Tibial nerve (tissue), 4 donors: ENCODE results near the gene RAD9A. TPM values are rescaled to one million over a fixed set of nuclear protein-coding genes. Genes with fewer than 3 reads are reported as not detected.
A peak's percentile ranks its signal among the peaks of the same experiment; 100 is the strongest.

ENCODE experiments used
- DNase-seq, 2 donors: peaks; one replicate each; pipeline ENCODE4 v3.0.0-alpha.2; 2019; ENCODE audit warnings: low spot score in 2 of 2
- H3K27ac ChIP-seq, 4 donors: fragments of 200-600 bp; sonication (generic) in 3 of 4; one replicate each; pipeline ENCODE4 v1.5.1; 2017 to 2019; ENCODE audit warnings: mild to moderate bottlenecking in 1 of 4
- H3K27me3 ChIP-seq, 2 donors: fragments of 200-600 bp; sonication (generic) in 1 of 2; one replicate each; pipeline versions ENCODE4 v1.5.1 to v1.6.0; 2017 to 2019
- H3K36me3 ChIP-seq, 3 donors: fragments of 200-600 bp; sonication (generic); one replicate each; pipeline ENCODE4 v1.5.1; 2018 to 2019
- H3K4me1 ChIP-seq, 4 donors: fragments of 200-600 bp; sonication (generic) in 3 of 4; one replicate each; pipeline ENCODE4 v1.5.1; 2017 to 2019
- H3K4me3 ChIP-seq, 4 donors: fragments of 200-600 bp; sonication (generic) in 3 of 4; one replicate each; pipeline ENCODE4 v1.5.1; 2017 to 2019; ENCODE audit warnings: mild to moderate bottlenecking in 1 of 4, moderate library complexity in 1 of 4
- H3K9me3 ChIP-seq, 4 donors: fragments of 200-600 bp; sonication (generic) in 3 of 4; one replicate each; pipeline ENCODE4 v1.5.1; 2017 to 2019
- CTCF ChIP-seq, 5 experiments: fragments of 200-600 bp in 3 of 5; fragments of 450-650 bp in 2 of 5; sonication (generic) in 3 of 5; IDR thresholded peaks; one replicate each; pipeline ENCODE4 v1.5.1; 2016 to 2019; ENCODE audit warnings: antibody characterized with exemption in 5 of 5, mild to moderate bottlenecking in 3 of 5, moderate library complexity in 2 of 5
- EP300 ChIP-seq, 2 donors: sonication (generic); formaldehyde crosslinking; IDR thresholded peaks; one replicate each; pipeline ENCODE4 v1.6.1; 2017; ENCODE audit warnings: antibody characterized with exemption in 2 of 2, mild to moderate bottlenecking in 1 of 2
- POLR2A ChIP-seq, 2 donors: fragments of 450-650 bp; IDR thresholded peaks; one replicate each; pipeline ENCODE4 v1.6.1; 2017; ENCODE audit warnings: antibody characterized with exemption in 2 of 2, mild to moderate bottlenecking in 2 of 2, moderate library complexity in 2 of 2
- WGBS, 2 donors: methylation state at CpG; one replicate each; pipeline ENCODE4 v1.1.5; 2018; 5-methylcytosine and 5-hydroxymethylcytosine counted together
- small RNA-seq: library from RNA; depleted of rRNA; stranded (forward); fragments of <200 nt; gene quantifications from one replicate; pipeline ENCODE3, GENCODE V24; 2016
- total RNA-seq, 4 donors: library from RNA; depleted of rRNA; stranded (reverse); fragments of >200 nt; gene quantifications; one replicate each; pipeline ENCODE4 v1.1.0, GENCODE V29; 2016

RAD9A gene
- total RNA-seq, 4 donors from 2014 or later = 22.7 to 39.0 (median 36.4) TPM

GRCh38 chr11:67441098-67441563 is 49.3 kb downstream of the RAD9A start:
- Histone ChIP-seq H3K4me3 (no peak overlapping the region), H3K9me3 (no peaks in the 10 kb centered on the region), H3K27ac (peak overlapping the region in 1 of 4 donors; percentile 74), H3K36me3 (peaks cover 0 to 59% (median 0%) of the 10 kb centered on the region in 3 donors), H3K27me3 (no peaks in the 10 kb centered on the region), H3K4me1 (peaks cover 0 to 69% (median 31%) of the 10 kb centered on the region in 4 donors)
- no peak for DNase-seq
- TF ChIP-seq POLR2A (IDR thresholded peaks at IDR 0.05) (no peak), EP300 (IDR thresholded peaks at IDR 0.05) (no peak), CTCF (IDR thresholded peaks at IDR 0.05) (no peak)
- 85 to 86% methylated on average over 6 to 12 of the region's 21 CpGs for WGBS, 2 donors

GRCh38 chr11:67441731-67442351 is 50.1 kb downstream of the RAD9A start:
- Histone ChIP-seq H3K4me3 (no peak overlapping the region), H3K27ac (peak overlapping the region in 1 of 4 donors; percentile 95), H3K4me1 (peaks cover 0 to 62% (median 32%) of the 10 kb centered on the region in 4 donors), H3K36me3 (peaks cover 0 to 53% (median 0%) of the 10 kb centered on the region in 3 donors), H3K27me3 (no peaks in the 10 kb centered on the region), H3K9me3 (no peaks in the 10 kb centered on the region)
- WGBS, 2 donors = 81 to 87% methylated on average over 28 of the region's 28 CpGs
- TF ChIP-seq POLR2A (IDR thresholded peaks at IDR 0.05) = no peak
- no peak for TF ChIP-seq CTCF (IDR thresholded peaks at IDR 0.05)
- TF ChIP-seq EP300 (IDR thresholded peaks at IDR 0.05) = no peak
- DNase-seq = no peak

- H3K4me1 ChIP-seq = peaks cover 0 to 55% (median 32%) of the 10 kb centered on the region in 4 donors
Measured at GRCh38 chr11:67442504-67443404, 51.0 kb downstream of the RAD9A start.

GRCh38 chr11:67445515-67445914 is 53.7 kb downstream of the RAD9A start:
- H3K9me3 ChIP-seq = no peaks in the 10 kb centered on the region
- H3K4me1 ChIP-seq = peaks cover 0 to 40% (median 25%) of the 10 kb centered on the region in 4 donors
- no peak overlapping the region for H3K27ac ChIP-seq
- no peak overlapping the region for H3K4me3 ChIP-seq
- DNase-seq = no peak
- 72 to 86% methylated on average over 5 of the region's 5 CpGs for WGBS, 2 donors
- H3K36me3 ChIP-seq = peaks cover 0 to 16% (median 0%) of the 10 kb centered on the region in 3 donors
- TF ChIP-seq EP300 (IDR thresholded peaks at IDR 0.05) (no peak), POLR2A (IDR thresholded peaks at IDR 0.05) (no peak), CTCF (IDR thresholded peaks at IDR 0.05) (no peak)
- H3K27me3 ChIP-seq = no peaks in the 10 kb centered on the region

More at GRCh38 chr11:67442504-67443404, 51.0 kb downstream of the RAD9A start:
- no peak for TF ChIP-seq POLR2A (IDR thresholded peaks at IDR 0.05)
- no peak for TF ChIP-seq EP300 (IDR thresholded peaks at IDR 0.05)
- no peak for TF ChIP-seq CTCF (IDR thresholded peaks at IDR 0.05)
- Histone ChIP-seq H3K27me3 (no peaks in the 10 kb centered on the region), H3K27ac (peak overlapping the region; percentile 89 to 96 (median 94)), H3K36me3 (peaks cover 0 to 44% (median 0%) of the 10 kb centered on the region in 3 donors), H3K9me3 (no peaks in the 10 kb centered on the region), H3K4me3 (peak overlapping the region; percentile 70 to 78 (median 75))
- 36 to 39% methylated on average over 24 to 30 of the region's 45 CpGs for WGBS, 2 donors
- DNase-seq = no peak

Small RNAs within 50 kb of the gene (small RNA-seq; reads per million reads assigned to genes)
- gene RN7SKP239 (not detected), gene RNU6-1238P (not detected)

Other genes starting within 250 kb of the RAD9A start
- 100 to 1,000 TPM in 1 of 4 donors, 10 to 100 TPM in 3; 46.0 to 134 (median 65.4) TPM for gene GRK2, start 125.5 kb upstream of the RAD9A start, total RNA-seq
- gene ANKRD13D, start 102.7 kb upstream of the RAD9A start, total RNA-seq = 100 to 1,000 TPM in 1 of 4 donors, 10 to 100 TPM in 3; 46.8 to 158 (median 69.5) TPM
- gene SSH3, start 88.5 kb upstream of the RAD9A start, total RNA-seq = 10 to 100 TPM; 28.5 to 51.6 (median 43.1) TPM
- 100 to 1,000 TPM in 1 of 4 donors, 10 to 100 TPM in 3; 70.8 to 154 (median 88.5) TPM for gene POLD4, start 38.4 kb upstream of the RAD9A start, total RNA-seq
- 10 to 100 TPM in 1 of 4 donors, 1 to 10 TPM in 3; 3.7 to 23.1 (median 5.9) TPM for gene CLCF1, start 18.4 kb upstream of the RAD9A start, total RNA-seq
- 10 to 100 TPM; 50.6 to 97.8 (median 72.7) TPM for gene PPP1CA, start 9.9 kb downstream of the RAD9A start, total RNA-seq
- gene TBC1D10C, start 12.1 kb downstream of the RAD9A start, total RNA-seq = 1 to 10 TPM; 1.5 to 4.5 (median 2.2) TPM
- 1 to 10 TPM; 1.8 to 5.9 (median 4.3) TPM for gene CARNS1, start 23.7 kb downstream of the RAD9A start, total RNA-seq
- 10 to 100 TPM; 36.9 to 69.3 (median 47.1) TPM for gene RPS6KB2, start 36.5 kb downstream of the RAD9A start, total RNA-seq
- gene PTPRCAP, start 45.7 kb downstream of the RAD9A start, total RNA-seq = 10 to 100 TPM in 3 of 4 donors, 1 to 10 TPM in 1; 6.9 to 18.0 (median 12.8) TPM
- gene CORO1B, start 51.5 kb downstream of the RAD9A start, total RNA-seq = 10 to 100 TPM; 60.9 to 95.1 (median 77.1) TPM
- gene GPR152, start 60.7 kb downstream of the RAD9A start, total RNA-seq = not detected
- 1 to 10 TPM in 3 of 4 donors, under 1 TPM in 1; 0.21 to 5.7 (median 3.6) TPM for gene CABP4, start 63.4 kb downstream of the RAD9A start, total RNA-seq
- gene TMEM134, start 77.3 kb downstream of the RAD9A start, total RNA-seq = 100 to 1,000 TPM in 2 of 4 donors, 10 to 100 TPM in 2; 49.2 to 184 (median 96.6) TPM
- 100 to 1,000 TPM in 2 of 4 donors, 10 to 100 TPM in 2; 88.2 to 117 (median 96.0) TPM for gene AIP, start 91.0 kb downstream of the RAD9A start, total RNA-seq
- gene PITPNM1, start 113.4 kb downstream of the RAD9A start, total RNA-seq = 10 to 100 TPM; 22.8 to 69.6 (median 38.6) TPM
- 10 to 100 TPM; 75.4 to 90.8 (median 80.6) TPM for gene CDK2AP2, start 116.2 kb downstream of the RAD9A start, total RNA-seq
- gene CABP2, start 131.5 kb downstream of the RAD9A start, total RNA-seq = not detected
- 1,000 to 10,000 TPM in 1 of 4 donors, 100 to 1,000 TPM in 3; 631 to 1,055 (median 774) TPM for gene GSTP1, start 191.8 kb downstream of the RAD9A start, total RNA-seq
- gene NDUFV1, start 214.9 kb downstream of the RAD9A start, total RNA-seq = 100 to 1,000 TPM; 282 to 357 (median 323) TPM
- gene NUDT8, start 238.0 kb downstream of the RAD9A start, total RNA-seq = 10 to 100 TPM; 11.0 to 21.3 (median 20.0) TPM
- gene TBX10, start 247.8 kb downstream of the RAD9A start, total RNA-seq = not detected